GM18526 (cell line): Measurements from ENCODE around the gene SGSH.

Source experiments
- POLR2A ChIP-seq: IDR thresholded peaks from 3 replicates; pipeline ENCODE4 v1.6.1; 2011; ENCODE audit not compliant: insufficient read length; ENCODE audit errors: extremely low read depth

Gene SGSH

GRCh38 chr17:80222376-80223141 is 2.4 kb upstream of the SGSH start:
- no peak for TF ChIP-seq POLR2A

- TF ChIP-seq POLR2A = no peak
Observed at GRCh38 chr17:80221351-80222105, 1.4 kb upstream of the SGSH start.

- TF ChIP-seq POLR2A = no peak
Observed at GRCh38 chr17:80220736-80221215, 643 bp upstream of the SGSH start.

GRCh38 chr17:80219763-80220053 is 425 bp downstream of the SGSH start:
- TF ChIP-seq POLR2A = no peak

- no peak for TF ChIP-seq POLR2A
Observed at GRCh38 chr17:80219013-80219762, 945 bp downstream of the SGSH start.

GRCh38 chr17:80218391-80218790 is 1.7 kb downstream of the SGSH start:
- TF ChIP-seq POLR2A = no peak

- TF ChIP-seq POLR2A = no peak
Observed at GRCh38 chr17:80217703-80218362, 2.3 kb downstream of the SGSH start.

GRCh38 chr17:80216473-80217456 is 3.4 kb downstream of the SGSH start:
- no peak for TF ChIP-seq POLR2A

- TF ChIP-seq POLR2A = no peak
Observed at GRCh38 chr17:80214878-80215210, 5.3 kb downstream of the SGSH start.

- TF ChIP-seq POLR2A = no peak
Observed at GRCh38 chr17:80214012-80214877, 5.9 kb downstream of the SGSH start.

GRCh38 chr17:80213643-80213975 is 6.5 kb downstream of the SGSH start:
- no peak for TF ChIP-seq POLR2A

- TF ChIP-seq POLR2A = no peak
Observed at GRCh38 chr17:80212962-80213642, 7.0 kb downstream of the SGSH start.

GRCh38 chr17:80212511-80212910 is 7.6 kb downstream of the SGSH start:
- TF ChIP-seq POLR2A = no peak
